ENCODE data around the gene SPOCK2. TPM values are rescaled to one million over a fixed set of nuclear protein-coding genes. Genes with fewer than 3 reads are reported as not detected.

SPOCK2 gene
- polyA plus RNA-seq, 1 donor (not counting 4 experiments of a cell fraction or from before 2014, with no cell fraction given), result 0.14 TPM

- FAIRE-seq (no peak), DNase-seq (ENCODE audit: low read depth, low spot score) (no peak)
- TF ChIP-seq EZH2 (IDR thresholded peaks at IDR 0.05; ENCODE audit: low read length) (no peak), CTCF (optimal IDR thresholded peaks at IDR 0.05 in 1 of 3, IDR thresholded peaks at IDR 0.05 in 1 of 3, conservative IDR thresholded peaks at IDR 0.05 in 1 of 3; ENCODE audit: extremely low read depth in 1 of 3, insufficient read depth in 2 of 3, low read length in 3 of 3) (no peak)
- H4K20me1 ChIP-seq (ENCODE audit: control insufficient read depth, extremely low read depth, insufficient read depth, low read length), result no peaks in the 10 kb centered on the region
- H3K27me3 ChIP-seq (ENCODE audit: control insufficient read depth, extremely low read depth, insufficient read depth, low read length), result no peaks in the 10 kb centered on the region
- no peak overlapping the region for H3K9ac ChIP-seq (ENCODE audit: control insufficient read depth, extremely low read depth, insufficient read depth, low read length)
- H3K79me2 ChIP-seq (ENCODE audit: control insufficient read depth, insufficient read depth, low read length), result no peaks in the 10 kb centered on the region
- no peak overlapping the region for H2AFZ ChIP-seq (ENCODE audit: control insufficient read depth, low read length)
- H3K36me3 ChIP-seq (ENCODE audit: control insufficient read depth in 2 of 2, extremely low read depth in 1 of 2, insufficient read depth in 2 of 2, low read length in 2 of 2), result no peaks in the 10 kb centered on the region
- no peak overlapping the region for H3K4me2 ChIP-seq (ENCODE audit: control insufficient read depth, extremely low read depth, insufficient read depth, low read depth, low read length)
- peaks cover 14% of the 10 kb centered on the region for H3K4me1 ChIP-seq (ENCODE audit: control insufficient read depth, extremely low read depth, insufficient read depth, low read length)
- H3K27ac ChIP-seq (ENCODE audit: control insufficient read depth, insufficient read depth, low read length), result no peak overlapping the region
- H3K4me3 ChIP-seq (ENCODE audit: control insufficient read depth in 2 of 3, extremely low read depth in 1 of 3, insufficient read depth in 2 of 3, low read depth in 1 of 3, low read length in 3 of 3), result no peak overlapping the region
- dilution Hi-C loops (cut with MboI; ENCODE audit: extremely low pct_ligation_motif_present, low sequenced_read_pairs), result no loop called here
- no peaks in the 10 kb centered on the region for H3K9me1 ChIP-seq (ENCODE audit: control insufficient read depth, extremely low read depth, insufficient read depth, low read length)
- no peaks in the 10 kb centered on the region for H3K9me3 ChIP-seq (ENCODE audit: control insufficient read depth, low read depth, low read length)
Observed at GRCh38 chr10:72026278-72027111, 61.9 kb downstream of the SPOCK2 start.

GRCh38 chr10:72025832-72026231 lies 62.5 kb downstream of the SPOCK2 start:
- no peaks in the 10 kb centered on the region for H3K9me1 ChIP-seq (ENCODE audit: control insufficient read depth, extremely low read depth, insufficient read depth, low read length)
- no peak for FAIRE-seq
- no peak for TF ChIP-seq CTCF (optimal IDR thresholded peaks at IDR 0.05 in 1 of 3, IDR thresholded peaks at IDR 0.05 in 1 of 3, conservative IDR thresholded peaks at IDR 0.05 in 1 of 3; ENCODE audit: extremely low read depth in 1 of 3, insufficient read depth in 2 of 3, low read length in 3 of 3)
- no peak for TF ChIP-seq EZH2 (IDR thresholded peaks at IDR 0.05; ENCODE audit: low read length)
- H3K4me1 ChIP-seq (ENCODE audit: control insufficient read depth, extremely low read depth, insufficient read depth, low read length), result peaks cover 14% of the 10 kb centered on the region
- H2AFZ ChIP-seq (ENCODE audit: control insufficient read depth, low read length), result no peak overlapping the region
- no peaks in the 10 kb centered on the region for H3K27me3 ChIP-seq (ENCODE audit: control insufficient read depth, extremely low read depth, insufficient read depth, low read length)
- H3K9ac ChIP-seq (ENCODE audit: control insufficient read depth, extremely low read depth, insufficient read depth, low read length), result no peak overlapping the region
- H3K9me3 ChIP-seq (ENCODE audit: control insufficient read depth, low read depth, low read length), result no peaks in the 10 kb centered on the region
- H4K20me1 ChIP-seq (ENCODE audit: control insufficient read depth, extremely low read depth, insufficient read depth, low read length), result no peaks in the 10 kb centered on the region
- no peak for DNase-seq (ENCODE audit: low read depth, low spot score)
- H3K4me2 ChIP-seq (ENCODE audit: control insufficient read depth, extremely low read depth, insufficient read depth, low read depth, low read length), result no peak overlapping the region
- no peaks in the 10 kb centered on the region for H3K79me2 ChIP-seq (ENCODE audit: control insufficient read depth, insufficient read depth, low read length)
- no peaks in the 10 kb centered on the region for H3K36me3 ChIP-seq (ENCODE audit: control insufficient read depth in 2 of 2, extremely low read depth in 1 of 2, insufficient read depth in 2 of 2, low read length in 2 of 2)
- no peak overlapping the region for H3K27ac ChIP-seq (ENCODE audit: control insufficient read depth, insufficient read depth, low read length)
- dilution Hi-C loops (cut with MboI; ENCODE audit: extremely low pct_ligation_motif_present, low sequenced_read_pairs), result no loop called here
- H3K4me3 ChIP-seq (ENCODE audit: control insufficient read depth in 2 of 3, extremely low read depth in 1 of 3, insufficient read depth in 2 of 3, low read depth in 1 of 3, low read length in 3 of 3), result no peak overlapping the region
